HG02678 (cell line): ENCODE results near the gene TCF4.
"Not testable (repeated sequence)": the region's sequence is repeated elsewhere in the genome, so short reads cannot be mapped to it uniquely, and the experiment has no call there.

ENCODE experiments used
- ATAC-seq: cut with Tn5 transposase; IDR thresholded peaks from one replicate; pipeline ENCODE4 v1.9.1; 2021; ENCODE audit warnings: mild to moderate bottlenecking, moderate library complexity; ENCODE audit not compliant: unreplicated experiment

Gene TCF4

DNA sequence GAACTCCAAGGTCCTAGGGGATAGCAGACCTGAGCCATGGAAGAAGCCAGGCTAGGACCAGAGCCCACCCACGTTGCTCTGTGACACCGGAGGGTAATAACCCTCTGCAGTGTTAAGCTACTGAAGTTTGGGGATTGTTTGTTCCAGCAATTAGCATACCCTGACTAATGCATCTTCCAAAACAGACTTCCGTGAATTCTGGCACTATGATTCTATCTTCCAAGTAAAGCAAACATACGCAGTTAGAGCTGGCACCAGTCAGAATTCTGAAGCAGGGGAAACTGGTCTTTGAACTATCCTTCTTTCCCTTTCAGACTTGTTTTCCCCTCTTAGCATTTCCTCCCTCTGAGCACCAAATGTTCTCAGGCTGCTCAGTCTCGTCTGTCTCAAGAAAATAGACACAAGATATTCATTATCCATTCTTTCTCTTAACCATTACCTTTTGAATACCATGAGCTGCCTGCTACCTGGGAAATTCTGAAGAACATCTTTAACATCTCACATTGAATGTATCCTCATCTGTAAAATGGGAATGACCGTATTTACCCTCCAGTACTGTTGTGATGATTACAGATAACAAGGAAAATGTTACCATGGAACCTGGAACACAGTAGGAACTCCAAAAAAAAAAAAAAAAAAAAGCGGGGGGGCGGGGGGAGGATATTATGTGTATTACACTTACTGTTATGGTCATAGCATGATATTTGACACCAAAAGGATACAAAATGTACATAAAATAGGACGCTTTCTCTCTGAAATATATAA, 108.2 kb downstream of the TCF4 start:
- ATAC-seq: no peak

DNA sequence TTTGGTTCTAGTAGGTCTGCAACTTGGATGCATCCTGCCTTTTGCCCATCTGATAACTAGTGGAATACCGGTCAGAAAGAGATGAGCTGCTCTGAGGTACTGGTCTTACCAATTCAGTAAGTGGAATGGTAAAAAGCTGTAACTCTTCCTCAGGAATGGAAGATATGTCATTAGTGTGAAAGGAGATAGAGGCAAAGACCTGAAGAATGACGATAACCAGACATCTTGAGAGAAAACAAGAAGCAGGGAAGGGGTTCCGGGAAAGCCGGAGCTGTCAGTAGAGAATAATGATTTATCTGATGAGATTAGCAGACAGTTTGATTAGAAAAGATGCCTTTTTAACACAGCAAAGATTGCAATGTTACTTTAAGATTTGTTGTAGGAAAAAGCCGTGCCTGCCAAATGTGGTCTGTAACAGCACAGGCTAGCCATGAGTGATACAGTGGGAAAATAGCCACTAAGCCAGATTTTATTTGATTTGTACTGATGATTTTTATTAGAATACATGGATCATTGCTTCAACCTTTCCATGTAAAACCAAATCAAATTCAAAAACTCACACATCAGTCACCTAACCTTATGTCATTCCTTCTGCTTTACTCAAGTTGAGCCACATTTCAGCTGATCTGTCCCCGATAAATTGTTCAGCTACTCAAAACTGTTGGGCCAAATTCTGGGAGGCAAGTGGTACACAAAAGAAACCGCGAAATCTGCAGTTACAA, 110.0 kb downstream of the TCF4 start:
- ATAC-seq: peak; percentile 28

DNA sequence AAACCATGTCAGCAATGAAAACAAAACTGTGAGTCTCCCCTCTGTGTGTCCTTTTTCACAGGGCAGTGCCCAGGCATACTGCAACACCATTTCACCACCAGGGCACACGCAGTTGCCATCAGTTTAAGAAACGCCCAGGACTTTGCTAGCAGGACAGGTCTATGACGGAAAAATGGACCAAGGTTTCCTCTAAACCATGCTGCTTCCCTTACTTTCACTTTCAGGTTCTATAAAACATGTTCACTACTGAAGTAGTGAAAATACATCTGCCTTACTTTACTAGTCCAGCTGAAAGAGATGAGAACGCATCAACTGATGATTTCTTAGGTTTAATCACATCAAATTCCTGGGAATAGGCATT, 110.5 kb downstream of the TCF4 start:
- peak; percentile 89 for ATAC-seq

DNA sequence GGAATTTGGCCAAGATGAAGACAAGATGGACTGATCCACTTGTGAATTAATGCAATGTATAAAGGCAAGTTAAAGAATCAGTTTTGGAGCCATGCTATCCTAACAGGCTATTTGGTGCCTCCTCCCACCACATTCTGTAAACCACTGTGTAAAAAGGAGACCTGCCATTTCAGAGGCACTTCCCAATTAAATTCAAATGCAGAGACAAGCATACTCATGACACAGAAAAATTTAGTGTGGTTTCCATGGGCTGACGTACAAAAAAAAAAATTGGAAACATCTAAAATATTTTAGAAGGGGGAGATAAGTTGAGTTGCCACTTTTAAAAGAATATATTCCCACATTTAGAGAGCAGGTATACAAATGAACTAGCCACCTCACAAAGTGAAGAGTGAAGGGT, 112.1 kb downstream of the TCF4 start:
- ATAC-seq: no peak

DNA sequence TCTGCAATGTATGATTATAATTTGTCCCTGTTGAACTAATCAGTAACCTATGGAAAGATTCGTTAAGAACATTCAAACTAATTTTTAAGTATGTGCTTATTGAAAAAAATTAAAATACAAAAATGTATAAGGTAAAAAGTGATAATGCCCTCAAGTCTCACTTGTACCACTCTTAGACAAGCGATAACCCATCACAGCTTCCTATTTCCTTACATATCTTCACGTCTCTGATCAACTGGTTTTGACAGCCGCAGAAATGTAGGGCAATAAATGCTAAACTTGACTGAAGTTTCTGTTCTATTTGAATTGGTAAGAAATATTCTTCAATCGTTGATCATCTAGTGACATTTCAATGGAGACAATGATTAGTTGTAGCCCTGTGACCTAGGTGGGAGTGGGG, 112.5 kb downstream of the TCF4 start:
- no peak for ATAC-seq

DNA sequence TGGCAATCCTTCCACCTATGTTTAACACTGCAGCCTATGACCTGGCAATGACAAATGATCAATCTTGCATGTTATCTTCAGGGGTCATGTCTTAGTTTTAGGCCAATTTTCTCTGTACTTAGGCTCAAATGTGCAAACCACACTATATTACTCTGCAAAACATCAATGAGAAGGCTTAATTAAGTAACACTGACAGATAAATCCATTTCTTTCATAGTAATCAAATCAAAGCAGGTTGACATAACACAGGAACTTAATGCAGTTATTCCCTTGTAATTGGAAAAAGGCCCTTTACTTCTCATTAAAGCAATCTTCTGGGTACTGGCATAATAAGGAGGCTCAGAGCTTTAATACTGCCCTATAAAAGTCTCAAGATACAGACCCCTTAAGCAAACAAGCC, 114.4 kb downstream of the TCF4 start:
- ATAC-seq: no peak

DNA sequence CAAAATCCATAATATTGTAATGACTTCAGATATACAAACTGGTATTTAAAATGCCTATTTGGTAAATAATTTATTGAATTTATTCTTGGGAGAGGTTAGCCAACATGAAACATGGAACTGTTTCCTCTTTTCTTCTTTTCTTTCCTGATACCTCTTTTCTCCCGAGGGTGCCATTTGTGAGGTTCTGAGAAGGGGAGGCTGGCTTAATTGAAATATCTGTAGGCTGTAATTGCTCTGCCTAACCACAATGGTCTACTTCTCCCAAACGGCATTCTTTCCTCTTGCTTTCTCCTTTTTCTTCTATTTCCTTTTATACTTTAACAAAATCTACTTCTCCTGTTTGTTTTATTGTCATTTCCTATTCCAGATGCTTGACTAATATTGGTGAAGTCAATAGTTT, 114.9 kb downstream of the TCF4 start:
- ATAC-seq: no peak

DNA sequence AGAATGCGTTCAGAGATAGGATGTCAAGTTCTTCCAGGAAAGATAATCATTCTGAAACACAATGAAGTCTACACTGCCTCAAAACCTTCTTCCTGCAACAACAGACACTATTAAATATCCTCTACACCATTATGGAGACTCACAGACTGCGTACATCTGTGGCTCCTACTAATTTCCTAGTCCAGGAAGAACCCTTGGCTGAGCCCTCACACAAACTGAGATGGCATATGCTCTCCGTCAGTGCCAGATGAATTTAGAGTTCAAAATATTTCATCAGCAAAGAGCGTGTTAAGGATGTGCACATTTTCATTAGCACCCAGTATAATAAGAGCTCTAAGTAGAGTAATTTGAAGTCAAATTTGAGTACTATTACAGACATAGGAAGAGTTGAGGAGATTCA, 117.2 kb downstream of the TCF4 start:
- ATAC-seq: no peak

DNA sequence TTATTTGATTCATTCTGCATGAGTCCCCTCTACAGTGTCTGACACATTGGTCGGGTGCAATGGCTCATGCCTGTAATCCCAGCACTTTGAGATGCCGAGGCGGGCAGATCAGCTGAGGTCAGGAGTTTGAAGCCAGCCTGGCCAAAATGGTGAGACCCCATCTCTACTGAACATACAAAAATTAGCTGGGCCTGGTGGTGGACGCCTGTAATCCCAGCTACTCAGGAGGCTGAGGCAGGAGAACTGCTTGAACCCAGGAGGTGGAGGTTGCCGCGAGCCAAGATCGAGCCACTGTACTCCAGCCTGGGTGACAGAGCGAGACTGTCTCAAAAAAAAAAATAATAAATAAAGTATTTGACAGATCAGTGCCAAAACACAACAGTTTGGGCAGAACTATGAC, 118.9 kb downstream of the TCF4 start:
- not testable (repeated sequence) for ATAC-seq

DNA sequence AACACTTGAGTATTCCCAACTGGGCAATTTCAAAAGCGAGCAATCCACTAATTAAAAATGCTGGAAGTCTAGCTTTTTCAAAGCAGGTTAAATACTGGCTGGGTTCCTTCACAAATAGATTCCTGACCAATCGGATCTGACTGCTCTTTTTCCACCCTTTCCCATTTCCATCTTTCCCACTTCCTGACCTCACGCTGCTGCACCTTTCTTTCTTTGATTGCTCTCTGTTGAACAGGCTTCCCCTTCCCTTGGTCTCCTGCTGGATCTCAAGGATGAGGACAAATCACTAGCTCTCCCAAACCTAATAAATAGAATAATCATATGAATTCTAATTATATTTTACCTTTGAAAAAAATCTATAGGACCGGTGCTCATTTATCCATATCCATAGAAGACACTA, 121.2 kb downstream of the TCF4 start:
- no peak for ATAC-seq

DNA sequence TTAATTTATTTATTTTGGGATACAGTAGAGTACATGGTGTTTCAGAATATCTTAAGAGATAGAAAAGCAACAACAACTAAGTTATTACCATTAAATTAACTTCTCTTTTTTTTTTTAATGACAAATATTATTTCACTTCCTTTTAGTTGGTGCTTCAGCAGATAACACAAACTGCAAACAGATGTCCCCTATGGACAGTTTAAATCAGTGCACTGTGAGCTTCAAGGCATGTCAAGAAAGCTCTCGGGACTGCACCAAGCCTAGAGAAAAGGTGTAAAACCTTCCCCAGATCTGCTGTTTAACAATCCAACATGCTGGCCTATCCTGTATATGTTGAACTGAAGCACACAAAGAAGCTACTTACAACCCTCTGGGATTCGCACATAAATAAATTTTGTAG, 122.7 kb downstream of the TCF4 start:
- no peak for ATAC-seq

DNA sequence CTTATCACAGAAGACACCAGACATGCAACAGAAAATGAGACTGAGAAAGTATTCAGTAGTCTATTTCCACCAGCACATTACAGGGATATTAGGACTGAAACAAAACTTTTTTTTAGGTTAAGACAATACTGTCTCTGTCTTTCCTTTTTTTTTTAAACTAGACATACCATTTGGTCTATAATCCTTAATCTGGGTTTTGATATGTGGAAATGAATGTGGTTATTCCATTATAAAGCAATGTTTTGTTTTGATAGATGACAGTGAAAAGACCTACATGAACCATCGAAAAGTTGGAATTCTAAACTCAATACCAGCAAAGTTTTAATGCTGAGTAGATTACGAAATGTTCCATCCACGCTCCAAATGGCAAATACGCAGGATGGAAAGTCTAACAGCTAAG, 123.4 kb downstream of the TCF4 start:
- no peak for ATAC-seq

DNA sequence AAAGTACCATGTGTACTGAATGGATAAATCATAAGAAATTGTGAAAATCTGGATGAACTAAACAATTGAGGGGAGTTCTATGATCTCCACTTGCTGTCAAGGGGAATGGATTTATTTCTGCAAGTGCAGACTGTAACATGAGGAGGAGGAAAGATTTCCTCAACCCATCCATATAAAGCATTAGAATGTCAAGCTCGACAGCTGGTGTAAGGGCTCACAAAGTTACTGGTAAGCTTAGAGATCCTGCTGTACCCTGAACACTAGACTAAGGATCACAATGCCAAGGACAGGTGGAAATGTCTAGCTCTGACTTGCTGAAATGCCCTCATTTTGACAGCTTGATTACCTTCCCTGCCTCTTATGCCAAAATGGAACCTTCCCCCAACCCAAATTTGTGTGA, 125.3 kb downstream of the TCF4 start:
- ATAC-seq: no peak

DNA sequence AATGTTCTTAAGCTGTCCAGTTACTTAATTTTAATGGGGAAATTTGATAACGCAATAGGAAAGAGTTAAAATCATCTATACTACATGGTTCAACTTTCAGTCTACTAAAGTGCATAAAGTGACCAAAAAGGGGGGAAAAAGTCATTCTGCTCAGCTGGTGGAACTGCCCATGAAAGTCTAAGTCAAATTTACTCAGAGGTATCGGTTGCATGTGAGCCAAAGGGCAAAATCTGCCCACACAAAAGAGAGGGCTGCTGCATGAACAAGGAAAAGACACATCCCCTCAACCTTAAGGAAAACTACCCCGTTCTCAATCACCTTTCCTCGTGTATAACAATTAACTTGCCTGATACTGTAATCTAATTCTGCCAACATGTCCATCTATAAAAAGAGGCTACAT, 126.1 kb downstream of the TCF4 start:
- no peak for ATAC-seq

DNA sequence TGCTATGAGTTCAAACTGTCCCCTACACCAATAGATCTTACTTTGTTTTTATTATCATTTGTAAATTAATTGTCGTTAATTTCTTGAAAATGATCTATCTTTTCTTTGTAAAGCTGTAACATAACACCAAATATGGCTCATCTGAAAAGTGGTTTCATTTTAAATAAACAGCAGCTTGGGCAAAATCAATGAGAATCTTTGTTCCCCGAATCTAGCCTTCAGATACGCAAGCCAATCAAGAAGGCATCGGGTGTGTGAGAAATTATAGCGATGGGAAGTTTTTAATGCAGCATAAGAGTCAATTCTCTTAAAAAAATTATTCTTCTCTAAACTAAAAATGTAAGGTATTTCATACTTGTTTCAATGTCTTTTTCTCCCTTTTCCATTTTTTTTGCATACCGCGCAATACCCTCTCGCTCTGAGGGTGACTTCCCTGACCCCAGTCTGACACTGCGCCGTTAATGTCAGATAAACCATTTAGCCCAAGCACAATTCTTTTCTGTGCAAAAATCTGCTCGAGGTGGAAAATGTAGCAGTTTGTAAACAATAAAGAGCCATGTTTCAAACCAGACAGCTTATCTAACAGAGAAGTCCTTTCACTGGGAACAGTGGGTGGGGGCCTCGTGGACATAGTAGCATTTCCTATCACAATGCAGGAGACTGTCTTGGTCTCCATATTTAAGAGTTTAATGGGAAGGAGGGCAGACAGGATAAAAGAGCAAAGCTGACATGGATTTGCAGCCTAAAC, 129.4 kb downstream of the TCF4 start:
- no peak for ATAC-seq

DNA sequence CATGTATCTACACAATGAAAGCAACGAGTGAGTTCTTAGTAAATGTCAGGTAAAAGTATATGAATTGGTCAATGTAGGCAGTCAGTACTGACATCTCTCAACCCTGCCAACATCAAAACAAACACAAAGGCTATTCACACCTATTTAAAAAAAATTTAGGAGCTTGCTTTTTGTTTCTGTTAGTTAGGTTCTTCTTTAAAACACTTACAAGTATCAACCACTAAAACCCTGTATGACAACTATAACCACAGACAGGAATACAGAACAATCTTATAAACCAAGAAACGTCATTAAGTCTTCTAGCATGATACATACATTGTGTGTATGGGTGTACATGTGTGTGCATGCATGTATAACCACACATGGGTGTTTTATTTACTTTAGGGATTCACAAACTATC, 131.0 kb downstream of the TCF4 start:
- no peak for ATAC-seq

DNA sequence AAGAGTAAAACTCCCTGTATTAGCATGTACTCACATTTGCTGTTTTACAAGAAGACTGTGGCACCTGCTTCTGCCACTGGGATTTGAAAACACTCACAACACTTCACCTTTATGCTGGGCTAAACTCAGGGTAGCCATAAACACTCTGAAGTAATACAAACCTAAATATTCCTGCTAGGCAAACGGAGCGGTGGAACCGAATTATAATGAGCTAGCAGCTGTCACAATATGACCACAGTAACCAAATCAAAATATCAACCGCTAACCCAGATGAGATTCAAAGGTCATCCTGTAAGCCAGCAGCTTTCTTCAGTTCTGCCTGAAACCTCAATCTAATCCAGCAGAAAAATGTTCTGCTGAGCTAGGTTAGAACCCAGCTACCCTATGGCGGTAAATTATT, 132.1 kb downstream of the TCF4 start:
- no peak for ATAC-seq

DNA sequence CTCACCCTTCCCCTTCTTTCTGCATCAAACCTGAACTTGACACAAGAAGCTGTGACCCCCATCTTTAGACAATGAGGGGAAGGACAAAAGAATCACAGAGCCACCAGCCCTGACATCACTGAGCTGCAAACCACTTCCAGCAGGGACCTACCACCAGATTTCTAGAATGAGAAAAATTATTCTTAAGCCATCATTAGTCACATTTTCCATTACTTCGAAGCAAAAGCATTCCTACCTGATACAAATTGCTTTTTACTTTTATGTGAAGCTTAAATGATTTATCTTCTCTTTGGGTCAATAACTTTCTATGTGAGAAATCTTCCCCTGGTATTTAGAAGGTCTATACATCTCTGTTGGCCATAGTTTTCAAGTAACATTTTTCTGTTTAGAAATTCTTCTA, 134.8 kb downstream of the TCF4 start:
- no peak for ATAC-seq

DNA sequence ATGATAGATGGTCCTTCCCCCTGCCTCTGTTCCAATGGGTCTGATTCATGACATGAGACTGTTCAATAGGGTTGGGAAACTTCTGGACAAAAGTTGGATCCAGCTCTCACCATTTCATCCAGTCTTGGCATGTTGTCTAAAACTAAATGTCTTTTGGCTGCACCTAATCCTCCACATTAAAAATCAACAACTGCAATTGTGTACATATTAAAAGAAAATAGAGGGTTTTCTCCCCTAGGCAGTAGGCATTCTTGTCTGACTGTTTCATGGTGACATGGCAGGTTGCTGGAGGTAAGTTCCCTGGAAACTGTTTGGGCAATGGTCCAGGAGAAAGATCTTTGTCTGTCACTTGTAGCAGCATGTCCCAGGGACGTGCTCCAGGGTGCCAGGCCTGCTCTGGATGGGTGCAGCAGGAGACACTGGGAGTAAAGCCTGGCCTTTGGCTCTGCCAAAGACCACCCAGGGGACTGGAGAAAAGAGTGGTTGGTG, 135.8 kb downstream of the TCF4 start:
- no peak for ATAC-seq

DNA sequence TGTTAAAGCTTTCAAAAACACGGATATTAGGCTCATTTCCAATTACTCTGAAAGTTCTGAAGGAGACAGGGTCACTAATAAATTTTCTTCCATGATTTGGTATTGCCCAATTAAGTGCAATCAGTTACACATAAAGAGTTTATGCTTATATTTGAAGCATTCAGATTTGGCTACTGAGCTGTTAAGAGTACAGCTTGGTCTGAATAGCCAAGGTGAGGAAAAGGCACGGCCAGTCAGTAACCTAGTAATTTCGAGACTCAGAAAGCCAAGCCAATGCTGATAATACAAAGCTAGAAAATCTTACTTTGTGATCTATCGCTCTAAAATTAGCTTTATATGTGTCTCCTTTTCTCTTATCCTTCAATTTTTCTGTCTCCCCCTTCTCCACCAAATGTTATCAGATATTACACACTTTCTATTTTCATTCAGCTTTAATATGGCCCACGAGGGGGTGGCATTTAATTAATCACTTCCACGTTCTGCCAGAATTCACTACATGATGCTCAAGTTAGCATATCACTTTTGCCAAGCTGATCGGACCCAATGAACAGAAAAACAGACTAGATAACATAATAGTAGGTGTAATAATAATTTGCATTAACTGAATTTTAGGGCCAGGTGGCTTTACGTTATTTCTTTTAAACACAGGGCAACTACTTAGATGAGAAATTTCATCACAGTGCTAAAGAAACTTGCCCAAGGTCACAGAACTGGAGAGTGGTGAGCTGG, 138.4 kb downstream of the TCF4 start:
- no peak for ATAC-seq

DNA sequence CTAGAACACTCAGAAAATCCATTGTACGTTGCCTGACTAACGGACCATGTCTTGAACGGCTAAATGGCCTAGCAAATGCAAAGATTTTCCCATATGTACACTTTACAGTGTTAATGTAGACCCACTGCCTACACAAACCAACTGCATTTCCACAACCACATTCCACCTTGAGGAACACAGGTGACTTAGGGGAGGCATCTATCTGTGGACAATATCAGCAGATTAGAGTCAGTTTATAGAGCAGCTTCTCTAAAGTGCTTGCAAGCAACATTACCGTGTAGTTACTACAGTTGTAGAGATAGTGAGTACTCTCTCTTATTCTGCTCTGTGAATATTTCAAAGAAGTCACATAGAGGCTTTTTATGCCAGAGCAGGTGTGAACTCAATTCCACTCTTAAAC, 139.6 kb downstream of the TCF4 start:
- ATAC-seq: no peak
